Muscle of back (tissue), 11 donors: Measurements from ENCODE around the gene KIF21B. TPM values are rescaled to one million over a fixed set of nuclear protein-coding genes. Genes with fewer than 3 reads are reported as not detected.

Experiments
- DNase-seq, 3 donors: peaks; one replicate each; pipeline versions ENCODE4 v3.0.0 to v3.0.0-alpha.2; 2013
- polyA plus RNA-seq, 10 donors: library from polyadenylated mRNA; unstranded; fragments of 120-200 nt; gene quantifications; one replicate each; pipeline ENCODE4 v1.2.1, GENCODE V29; 2013; ENCODE audit not compliant: insufficient read length in 10 of 10

Gene KIF21B
- polyA plus RNA-seq, 10 donors = 0.57 to 2.4 (median 1.0) TPM

GRCh38 chr1:201042779-201043461 is 19.4 kb upstream of the KIF21B start:
- DNase-seq = peak; percentile 40 to 80 (median 57)

- DNase-seq = no peak
Observed at GRCh38 chr1:201041011-201041410, 17.5 kb upstream of the KIF21B start.

DNA sequence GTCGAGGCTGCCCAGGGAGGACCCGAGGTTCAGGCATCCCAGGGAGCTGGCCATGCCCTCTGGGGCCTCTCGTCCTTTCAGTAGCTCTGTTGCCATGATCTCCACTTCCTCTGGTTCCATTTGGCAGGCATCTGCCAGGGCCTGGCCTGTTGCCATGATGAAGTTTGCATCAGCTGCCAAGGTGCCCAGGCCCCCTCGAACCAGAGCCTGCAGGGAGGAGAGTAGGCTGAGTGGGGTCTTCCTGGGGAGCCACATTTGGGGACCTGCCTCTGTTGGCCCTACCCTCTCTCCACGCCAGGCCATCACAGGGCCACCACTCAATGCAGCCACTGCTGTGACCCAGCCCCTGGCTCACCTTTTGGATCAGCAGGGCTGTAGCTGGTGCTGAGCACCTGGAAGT is 16.4 kb upstream of the KIF21B start:
- no peak for DNase-seq

DNA sequence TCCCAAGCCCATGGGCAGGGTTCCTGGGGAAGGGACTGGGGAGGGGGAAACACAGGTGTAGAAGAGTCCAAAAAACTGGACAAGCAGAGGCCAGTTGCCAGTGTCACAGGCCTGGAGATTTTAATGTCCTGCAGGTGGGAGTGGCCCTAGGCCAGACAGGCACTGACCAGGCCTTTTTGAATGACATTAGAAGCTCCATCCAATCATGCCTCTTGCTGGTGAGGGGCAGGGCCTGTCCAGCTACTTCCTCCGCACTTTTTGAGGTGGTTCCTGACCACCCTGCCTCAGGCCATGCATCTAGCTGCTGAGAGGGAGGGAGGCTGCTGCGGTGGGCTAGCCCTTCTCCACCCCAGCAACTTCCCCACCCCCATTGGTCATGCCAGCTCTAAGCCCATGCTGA is 15.9 kb upstream of the KIF21B start:
- no peak for DNase-seq

DNA sequence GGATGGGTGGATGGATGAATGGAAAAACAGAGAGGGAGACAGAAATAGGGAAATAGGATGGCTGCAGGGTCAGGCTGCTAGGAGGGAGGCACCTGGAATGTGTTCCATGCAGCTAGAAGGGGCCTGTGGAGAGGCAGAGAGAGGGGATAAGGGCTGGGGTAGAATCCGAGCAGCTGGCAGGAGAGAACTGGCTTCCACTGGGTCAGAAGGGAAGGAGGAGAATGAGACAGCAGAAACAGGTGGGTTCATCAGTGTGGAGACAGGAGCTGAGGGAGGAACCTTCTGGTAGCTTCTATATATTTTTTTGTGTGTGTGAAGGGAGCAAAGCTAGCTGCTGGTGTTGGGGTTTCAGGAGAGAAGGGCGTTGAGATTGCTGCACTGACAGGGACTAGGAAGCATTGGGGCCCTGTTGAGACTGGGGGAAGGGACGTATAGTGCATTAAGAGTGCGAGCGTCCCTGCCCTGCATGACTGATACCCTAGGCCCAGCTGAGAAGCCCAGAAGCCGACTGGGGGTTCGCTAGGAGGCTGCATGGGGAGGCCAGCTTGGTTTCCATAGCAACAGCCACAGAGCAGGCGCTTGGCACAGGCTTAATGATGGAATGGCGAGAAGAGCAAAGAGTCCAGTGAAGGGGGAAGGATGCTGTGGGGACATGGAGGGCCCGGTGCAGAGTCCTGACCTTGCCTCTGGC is 14.8 kb upstream of the KIF21B start:
- DNase-seq = no peak

DNA sequence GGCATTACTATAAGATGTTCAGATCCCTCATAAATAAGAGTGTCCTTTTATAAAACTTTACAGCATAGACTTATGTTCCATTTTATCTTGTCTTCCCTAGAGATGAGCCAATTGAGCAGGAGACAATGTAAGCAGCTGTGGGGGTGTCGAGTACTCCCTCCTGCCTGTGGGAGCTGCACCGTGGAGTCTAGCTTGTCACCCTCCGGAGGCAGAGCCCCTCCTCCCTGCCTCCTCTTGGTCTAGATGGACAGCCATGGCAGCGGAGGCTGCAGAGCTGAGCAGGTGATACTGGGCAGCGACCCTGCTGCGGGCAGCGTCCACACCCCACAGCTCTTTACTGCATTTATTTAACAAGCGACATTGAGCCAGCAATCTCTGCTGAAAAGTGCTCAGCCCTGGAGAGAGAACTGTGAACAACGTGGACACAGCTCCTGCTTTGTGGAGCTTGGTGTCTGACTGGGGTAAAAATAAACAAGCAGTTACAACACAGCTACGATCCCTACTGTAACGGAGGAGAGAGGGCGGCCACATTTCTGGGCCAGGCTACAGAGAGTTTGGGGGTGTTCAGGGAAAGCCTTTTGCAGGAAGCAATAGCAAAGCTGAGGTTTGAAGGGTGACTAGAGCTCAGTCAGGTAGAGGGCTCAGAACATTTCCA is 12.8 kb upstream of the KIF21B start:
- DNase-seq = no peak

- no peak for DNase-seq
Observed at GRCh38 chr1:201034671-201035070, 11.2 kb upstream of the KIF21B start.

DNA sequence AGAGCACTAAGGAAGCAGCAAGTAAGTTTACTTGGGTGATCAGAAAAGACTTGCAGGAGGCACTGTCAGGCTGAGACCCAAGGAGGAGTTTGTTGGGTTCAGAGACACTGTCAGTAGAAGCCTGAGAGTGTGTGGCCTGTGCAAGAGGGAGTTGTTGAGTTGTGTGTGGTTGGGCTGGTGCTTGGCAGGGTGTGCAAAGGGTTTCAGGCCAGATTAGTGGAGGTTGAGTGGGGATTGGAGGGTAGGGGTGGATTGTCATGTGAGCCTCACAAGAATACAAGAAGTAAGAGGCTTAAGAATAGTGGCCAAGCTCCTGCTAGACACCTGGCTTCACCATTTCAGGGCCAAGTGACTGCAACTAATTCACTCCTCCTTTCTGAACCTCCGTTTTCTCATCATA is 8.9 kb upstream of the KIF21B start:
- DNase-seq = no peak

DNA sequence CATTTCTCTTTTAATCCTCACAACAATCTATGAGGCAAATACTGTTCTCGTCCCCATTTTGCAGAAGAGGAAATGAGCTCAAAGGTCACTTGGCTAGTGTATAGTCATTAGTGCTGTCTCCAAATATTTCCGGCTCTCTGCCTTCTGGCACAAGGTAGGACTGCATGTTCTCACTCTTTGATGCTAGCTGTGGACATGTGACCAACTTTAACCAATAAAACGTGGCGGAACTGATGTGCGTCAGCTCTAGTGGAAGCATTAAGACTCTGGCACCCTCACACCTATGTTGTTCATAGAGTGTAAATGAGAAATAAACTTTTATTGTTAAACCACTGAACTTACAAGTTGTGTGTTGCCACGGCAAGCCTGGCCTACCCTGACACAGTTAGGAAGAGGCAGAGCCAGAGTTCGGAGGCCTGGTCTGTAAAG is 5.0 kb upstream of the KIF21B start:
- DNase-seq = no peak

- no peak for DNase-seq
Observed at GRCh38 chr1:201026836-201027235, 3.3 kb upstream of the KIF21B start.

DNA sequence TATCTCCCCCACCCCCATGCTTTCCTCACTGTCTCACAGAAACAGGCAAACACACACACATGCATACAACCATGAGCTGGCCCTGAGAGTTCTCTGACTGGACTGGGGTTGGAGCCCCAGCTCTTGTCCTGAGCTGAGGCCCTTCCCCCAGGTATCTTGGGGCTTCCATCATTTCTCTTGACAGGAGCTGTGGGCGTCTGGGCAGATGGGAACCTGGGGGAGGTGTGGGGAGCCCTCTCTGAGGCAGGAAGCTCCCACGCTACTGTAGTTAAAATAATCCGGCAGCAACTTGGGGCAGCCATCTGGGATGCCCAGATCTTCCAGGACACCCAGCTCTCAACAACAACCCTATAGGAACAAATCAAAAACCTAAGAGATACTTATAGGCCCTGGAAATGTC is 2.7 kb upstream of the KIF21B start:
- no peak for DNase-seq

DNA sequence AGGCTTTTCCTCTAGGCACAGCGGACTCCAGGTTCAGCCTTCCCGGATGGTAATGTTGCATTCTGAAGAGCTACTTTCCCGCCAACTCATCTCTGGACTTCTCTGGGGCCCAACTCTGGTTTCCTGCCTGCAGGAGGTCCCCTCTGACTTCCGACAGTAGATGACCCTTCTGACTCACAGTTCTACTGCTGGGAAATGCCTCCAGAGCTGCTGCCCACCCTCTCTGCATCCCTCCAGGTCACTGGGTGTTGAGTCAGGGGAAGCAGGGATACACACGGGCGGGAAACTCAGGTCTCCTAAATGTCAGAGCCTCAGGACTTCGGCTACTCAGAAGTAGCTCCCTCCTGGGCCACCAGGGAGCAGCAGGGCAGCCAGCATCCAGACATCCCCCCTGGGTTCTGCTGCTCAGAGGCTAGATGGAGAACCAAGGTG is 2.1 kb upstream of the KIF21B start:
- peak in 1 of 3 donors; percentile 28 for DNase-seq

GRCh38 chr1:201024625-201024998 is 1.1 kb upstream of the KIF21B start:
- no peak for DNase-seq

GRCh38 chr1:201023920-201024624 is 558 bp upstream of the KIF21B start:
- no peak for DNase-seq

- no peak for DNase-seq
Observed at GRCh38 chr1:201022820-201023516, 546 bp downstream of the KIF21B start.

- no peak for DNase-seq
Observed at GRCh38 chr1:201022493-201022819, 1.1 kb downstream of the KIF21B start.

- DNase-seq = no peak
Observed at GRCh38 chr1:201021630-201022492, 1.7 kb downstream of the KIF21B start.

GRCh38 chr1:201020721-201021629 is 2.5 kb downstream of the KIF21B start:
- no peak for DNase-seq

DNA sequence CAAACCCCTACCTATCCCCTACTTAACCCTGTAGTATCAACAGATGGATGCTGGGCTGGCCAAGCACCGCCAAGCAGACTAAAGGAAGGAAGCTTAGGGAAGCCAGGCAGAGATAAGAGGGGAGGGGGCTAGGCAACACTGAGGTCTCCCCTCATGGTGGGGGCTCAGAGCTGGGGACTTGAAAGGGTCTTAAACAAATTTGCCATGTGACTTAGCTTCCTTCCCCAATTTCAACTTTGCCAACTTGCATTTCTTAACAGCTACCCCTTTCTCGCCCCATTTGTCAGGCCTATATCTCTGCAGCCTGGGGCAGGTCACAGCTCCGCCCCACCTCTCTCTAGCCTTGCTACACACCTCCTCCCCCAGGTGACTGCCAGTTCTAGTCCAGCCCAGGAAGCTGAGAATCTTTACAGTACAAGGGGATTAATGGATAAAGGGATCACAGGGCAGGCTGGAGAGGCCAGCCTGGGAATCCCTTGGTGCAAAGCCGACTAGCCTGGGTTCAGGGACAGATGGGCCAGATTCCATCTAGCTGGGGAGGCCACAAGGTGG is 3.4 kb downstream of the KIF21B start:
- DNase-seq = no peak
